Tibial artery (tissue), 4 donors: ENCODE measurements around the gene GCHFR.

Experiments
- DNase-seq, 2 donors: peaks; one replicate each; pipeline ENCODE4 v3.0.0-alpha.2; 2019
- H3K27ac ChIP-seq, 2 donors: fragments of 200-600 bp; sonication (generic) in 1 of 2; 1 replicate in 1 of 2; 2 replicates in 1 of 2; pipeline ENCODE4 v1.5.1; 2018 to 2019; ENCODE audit warnings: mild to moderate bottlenecking in 1 of 2
- H3K27me3 ChIP-seq, 2 donors: fragments of 200-600 bp; sonication (generic) in 1 of 2; one replicate each; pipeline versions ENCODE4 v1.5.1 to v1.6.0; 2016 to 2019
- H3K36me3 ChIP-seq, 3 donors: fragments of 200-600 bp; sonication (generic) in 2 of 3; one replicate each; pipeline ENCODE4 v1.5.1; 2016 to 2019; ENCODE audit warnings: mild to moderate bottlenecking in 2 of 3
- H3K4me1 ChIP-seq, 4 donors: fragments of 200-600 bp; sonication (generic) in 2 of 4; 1 replicate in 3 of 4; 2 replicates in 1 of 4; pipeline ENCODE4 v1.5.1; 2016 to 2019
- H3K4me3 ChIP-seq, 2 donors: fragments of 200-600 bp; sonication (generic) in 1 of 2; 1 replicate in 1 of 2; 2 replicates in 1 of 2; pipeline ENCODE4 v1.5.1; 2018 to 2019; ENCODE audit warnings: mild to moderate bottlenecking in 2 of 2
- H3K9me3 ChIP-seq, 3 donors: fragments of 200-600 bp; sonication (generic) in 1 of 3; one replicate each; pipeline ENCODE4 v1.5.1; 2016 to 2019
- intact Hi-C: fragments of 100-400 bp; cut with DNase I; formaldehyde crosslinking; loops from one replicate; pipeline ENCODE4 v1.15.0; 2023; ENCODE audit warnings: low total_unique reads
- TF ChIP-seq, protein P1 (sequence below), 2 experiments: fragments of 200-600 bp in 1 of 2; fragments of 450-650 bp in 1 of 2; IDR thresholded peaks; one replicate each; pipeline ENCODE4 v1.5.1; 2017 to 2019; ENCODE audit warnings: antibody characterized with exemption in 2 of 2, mild to moderate bottlenecking in 1 of 2, moderate library complexity in 1 of 2

Gene GCHFR

GRCh38 chr15:40815042-40815698, 51.3 kb downstream of the GCHFR start:
- Histone ChIP-seq H3K27ac (no peak overlapping the region), H3K27me3 (no peaks in the 10 kb centered on the region), H3K4me1 (peaks cover 0 to 6% (median 0%) of the 10 kb centered on the region in 4 donors), H3K36me3 (peaks cover 0 to 47% (median 27%) of the 10 kb centered on the region in 3 donors), H3K9me3 (no peaks in the 10 kb centered on the region), H3K4me3 (no peak overlapping the region)
- intact Hi-C loops, result no loop called here
- no peak for DNase-seq
- TF ChIP-seq, protein P1, sequence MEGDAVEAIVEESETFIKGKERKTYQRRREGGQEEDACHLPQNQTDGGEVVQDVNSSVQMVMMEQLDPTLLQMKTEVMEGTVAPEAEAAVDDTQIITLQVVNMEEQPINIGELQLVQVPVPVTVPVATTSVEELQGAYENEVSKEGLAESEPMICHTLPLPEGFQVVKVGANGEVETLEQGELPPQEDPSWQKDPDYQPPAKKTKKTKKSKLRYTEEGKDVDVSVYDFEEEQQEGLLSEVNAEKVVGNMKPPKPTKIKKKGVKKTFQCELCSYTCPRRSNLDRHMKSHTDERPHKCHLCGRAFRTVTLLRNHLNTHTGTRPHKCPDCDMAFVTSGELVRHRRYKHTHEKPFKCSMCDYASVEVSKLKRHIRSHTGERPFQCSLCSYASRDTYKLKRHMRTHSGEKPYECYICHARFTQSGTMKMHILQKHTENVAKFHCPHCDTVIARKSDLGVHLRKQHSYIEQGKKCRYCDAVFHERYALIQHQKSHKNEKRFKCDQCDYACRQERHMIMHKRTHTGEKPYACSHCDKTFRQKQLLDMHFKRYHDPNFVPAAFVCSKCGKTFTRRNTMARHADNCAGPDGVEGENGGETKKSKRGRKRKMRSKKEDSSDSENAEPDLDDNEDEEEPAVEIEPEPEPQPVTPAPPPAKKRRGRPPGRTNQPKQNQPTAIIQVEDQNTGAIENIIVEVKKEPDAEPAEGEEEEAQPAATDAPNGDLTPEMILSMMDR (IDR thresholded peaks at IDR 0.05), result no peak
